GM12878 (cell line): Measurements from ENCODE around the gene PLSCR4. TPM values are rescaled to one million over a fixed set of nuclear protein-coding genes. Genes with fewer than 3 reads are reported as not detected.

Experiments used
- ATAC-seq: fragments of 200-7000 bp; cut with Tn5 transposase; 3 replicates; pipeline ENCODE4 v1.9.1; 2020; ENCODE audit warnings: mild to moderate bottlenecking, moderate library complexity
- BruUV-seq: library from RNA; stranded (reverse); fragments of 400-500 nt; replicated peaks from 2 replicates; lab custom pipeline; 2021; lab: Mats Ljungman, UMichigan
- CTCF ChIA-PET: fragments of 300-600 bp; sonication (Branson Sonifier 250); formaldehyde crosslinking; extraction: SDS; loops from one replicate; lab custom pipeline; 2021; ENCODE audit warnings: inconsistent platforms; lab: Yijun Ruan, JAX
- POLR2A ChIA-PET: fragments of 350-600 bp; formaldehyde crosslinking; extraction: SDS; loops from one replicate; lab custom pipeline; 2021; ENCODE audit warnings: inconsistent platforms; lab: Charles Lee
- RAD21 ChIA-PET: fragments of 300-600 bp; sonication (Branson Sonifier 250); formaldehyde crosslinking; loops from one replicate; lab custom pipeline; 2023; ENCODE audit warnings: antibody characterized with exemption; ENCODE audit not compliant: unreplicated experiment; lab: Charles Lee
- SMC1A ChIA-PET: fragments of 300-600 bp; sonication (Branson Sonifier 250); formaldehyde crosslinking; loops from one replicate; lab custom pipeline; 2023; ENCODE audit not compliant: unreplicated experiment, uncharacterized antibody; lab: Charles Lee
- DNase-seq: peaks from one replicate; pipeline ENCODE4 v3.0.0-alpha.2; 2011; ENCODE audit warnings: low read depth, low spot score
- FAIRE-seq: peaks from 3 replicates; lab custom pipeline; 2011; peaks lifted over from hg19 to GRCh38; lab: Jason Lieb, UNC
- H2AFZ ChIP-seq: 2 replicates; pipeline ENCODE4 v1.6.0; 2011; ENCODE audit warnings: low read depth, low read length, control low read depth; ENCODE audit not compliant: control insufficient read depth
- H3K27ac ChIP-seq: 2 replicates; pipeline ENCODE4 v1.5.1; 2011; ENCODE audit warnings: control low read depth; ENCODE audit not compliant: control insufficient read depth, insufficient read depth
- H3K27me3 ChIP-seq, 2 experiments: replicated peaks in 1 of 2; 2 replicates each; pipeline versions ENCODE4 v1.6.0 to v1.6.1; 2011; ENCODE audit warnings: low read length in 1 of 2; ENCODE audit not compliant: control insufficient read depth in 2 of 2, insufficient read depth in 2 of 2
- H3K36me3 ChIP-seq, 2 experiments: 2 replicates each; pipeline ENCODE4 v1.5.1; 2011; ENCODE audit warnings: low read length in 1 of 2; ENCODE audit not compliant: control insufficient read depth in 2 of 2, insufficient read depth in 2 of 2
- H3K4me1 ChIP-seq: 2 replicates; pipeline ENCODE4 v1.6.1; 2011; ENCODE audit warnings: mild to moderate bottlenecking, low read length, moderate library complexity, mixed read lengths; ENCODE audit not compliant: control insufficient read depth, insufficient read depth
- H3K4me2 ChIP-seq: 2 replicates; pipeline ENCODE4 v1.6.0; 2011; ENCODE audit warnings: control low read depth; ENCODE audit not compliant: control insufficient read depth, insufficient read depth
- H3K4me3 ChIP-seq: fragments of 200-600 bp; sonication (generic); 2 replicates; pipeline ENCODE4 v1.5.1; 2016
- H3K79me2 ChIP-seq: 2 replicates; pipeline ENCODE4 v1.6.0; 2011; ENCODE audit warnings: low read length; ENCODE audit not compliant: control insufficient read depth, insufficient read depth
- H3K9ac ChIP-seq: 2 replicates; pipeline ENCODE4 v1.8.0; 2011; ENCODE audit warnings: low read length, control low read depth, mixed read lengths; ENCODE audit not compliant: control insufficient read depth, insufficient read depth
- H3K9me3 ChIP-seq: replicated peaks from 3 replicates; pipeline ENCODE4 v1.5.1; 2011; ENCODE audit warnings: mild to moderate bottlenecking, low read length; ENCODE audit not compliant: control insufficient read depth, insufficient read depth
- H4K20me1 ChIP-seq: 2 replicates; pipeline ENCODE4 v1.6.0; 2011; ENCODE audit not compliant: control insufficient read depth, insufficient read depth
- BACH1 ChIP-seq: fragments of 450-650 bp; IDR thresholded peaks from 2 replicates; pipeline ENCODE4 v1.6.1; 2017; ENCODE audit warnings: mild to moderate bottlenecking, borderline replicate concordance
- CREB1 ChIP-seq: IDR thresholded peaks from 2 replicates; pipeline ENCODE4 v1.6.1; 2012; ENCODE audit warnings: low read depth, mild to moderate bottlenecking, inconsistent platforms
- JUND ChIP-seq: IDR thresholded peaks from 2 replicates; pipeline ENCODE4 v1.6.1; 2012; ENCODE audit warnings: low read depth, mild to moderate bottlenecking, low read length, improper control_type of control experiment, moderate library complexity
- NRF1 ChIP-seq: conservative IDR thresholded peaks from 2 replicates; pipeline ENCODE4 v1.6.1; 2011; ENCODE audit warnings: mild to moderate bottlenecking, low read depth, low read length, improper control_type of control experiment
- PAX5 ChIP-seq: IDR thresholded peaks from 2 replicates; pipeline ENCODE4 v1.6.1; 2011; ENCODE audit warnings: low read depth, low read length, borderline replicate concordance
- POLR2A ChIP-seq: IDR thresholded peaks from 2 replicates; pipeline ENCODE4 v1.6.1; 2011; ENCODE audit warnings: low read depth, mild to moderate bottlenecking, low read length
- ZBTB33 ChIP-seq: fragments of 450-650 bp; IDR thresholded peaks from 2 replicates; pipeline ENCODE4 v1.6.1; 2017; ENCODE audit warnings: mild to moderate bottlenecking
- WGBS: methylation state at CpG from one replicate; pipeline ENCODE4 v1.1.6; 2016; ENCODE audit warnings: low lambda C conversion rate; ENCODE audit not compliant: insufficient replicate concordance, insufficient coverage; ENCODE audit errors: missing lambda C conversion rate; 5-methylcytosine and 5-hydroxymethylcytosine counted together
- in situ Hi-C: fragments of 300-500 bp; cut with MboI; formaldehyde crosslinking; loops from 9 replicates; pipeline ENCODE4 v1.14.3; 2018; ENCODE audit warnings: mixed read lengths
- intact Hi-C: fragments of 100-400 bp; cut with micrococcal nuclease; formaldehyde crosslinking; loops from one replicate; pipeline ENCODE4 v1.14.2; 2022; ENCODE audit not compliant: unreplicated experiment
- polyA plus RNA-seq, 11 experiments: library from polyadenylated mRNA; depleted of rRNA in 4 of 11; unstranded in 6 of 11; stranded (reverse) in 5 of 11; fragments of >200 nt; fragmentation: Nextera tagmentation in 4 of 11; fragmentation: Illumina TruSeq in 1 of 11; extraction: Ambion mirVana in 4 of 11; extraction: Trizol in 1 of 11; gene quantifications; 1 replicate in 1 of 11; 2 replicates in 10 of 11; pipeline versions ENCODE4 v1.2.1 to v1.2.3, GENCODE V29; 2011 to 2016; ENCODE audit warnings: inconsistent platforms in 2 of 11, missing spikeins in 2 of 11, low read depth in 1 of 11
- total RNA-seq, 4 experiments: library from RNA; depleted of rRNA in 3 of 4; stranded (reverse); fragments of >200 nt in 3 of 4; fragmentation: Illumina TruSeq in 1 of 4; extraction: Trizol in 1 of 4; gene quantifications; 2 replicates each; pipeline versions ENCODE4 v1.2.1 to v1.2.3, GENCODE V29; 2013 to 2021

PLSCR4 gene
- total and polyA plus RNA-seq, 10 of the 15 experiments (the other 5 are each of a cell fraction or from before 2014, with no cell fraction given): 0.02 TPM; not detected in 9

GRCh38 chr3:146283781-146284445 lies 33.0 kb upstream of the PLSCR4 start:
- Histone ChIP-seq H3K9me3 (no peaks in the 10 kb centered on the region), H3K4me2 (no peak overlapping the region), H3K9ac (no peak overlapping the region), H4K20me1 (no peaks in the 10 kb centered on the region)
- no peak for FAIRE-seq
- ATAC-seq: no peak
- ChIA-PET CTCF (no interaction called here), POLR2A (no interaction called here)
- DNase-seq: no peak
- 40% methylated on average over 1 of the region's 1 CpG for WGBS
- no peak for TF ChIP-seq CREB1
- no peak for TF ChIP-seq POLR2A
- no peak for TF ChIP-seq JUND
- TF ChIP-seq ZBTB33: no peak
- no peak for TF ChIP-seq NRF1
- no peak for TF ChIP-seq PAX5
- TF ChIP-seq BACH1: no peak
- TF ChIP-seq, all 136 proteins: peak for 0
- intact Hi-C loops: no loop called here
- ChIA-PET SMC1A (no interaction called here), RAD21 (no interaction called here)
- Histone ChIP-seq H3K27me3 (no peaks in the 10 kb centered on the region), H3K4me3 (no peak overlapping the region), H3K79me2 (no peaks in the 10 kb centered on the region), H2AFZ (no peak overlapping the region), H3K4me1 (no peaks in the 10 kb centered on the region), H3K27ac (no peak overlapping the region), H3K36me3 (no peaks in the 10 kb centered on the region)
- in situ Hi-C loops: no loop called here
- no TSS peak for BruUV-seq
